Stimulated activated CD8-positive, alpha-beta memory T cell treated with anti-CD3 and anti-CD28 coated beads, Interleukin-2, amount 100 ng/mL, for 1 hour (primary cell): ENCODE measurements around the gene SLC35G1.

Source experiments
- DNase-seq, 2 donors: peaks; one replicate each; pipeline ENCODE4 v3.0.0-alpha.2; 2020; ENCODE audit warnings: low read depth in 2 of 2

Gene SLC35G1

GRCh38 chr10:93951905-93952304 is 58.1 kb downstream of the SLC35G1 start:
- no peak for DNase-seq
